Measurements from ENCODE around the gene SH3BGRL2. TPM values are rescaled to one million over a fixed set of nuclear protein-coding genes. Genes with fewer than 3 reads are reported as not detected.

The SH3BGRL2 gene
- under 1 TPM; 0.14 to 0.92 (median 0.51) TPM for total RNA-seq

DNA sequence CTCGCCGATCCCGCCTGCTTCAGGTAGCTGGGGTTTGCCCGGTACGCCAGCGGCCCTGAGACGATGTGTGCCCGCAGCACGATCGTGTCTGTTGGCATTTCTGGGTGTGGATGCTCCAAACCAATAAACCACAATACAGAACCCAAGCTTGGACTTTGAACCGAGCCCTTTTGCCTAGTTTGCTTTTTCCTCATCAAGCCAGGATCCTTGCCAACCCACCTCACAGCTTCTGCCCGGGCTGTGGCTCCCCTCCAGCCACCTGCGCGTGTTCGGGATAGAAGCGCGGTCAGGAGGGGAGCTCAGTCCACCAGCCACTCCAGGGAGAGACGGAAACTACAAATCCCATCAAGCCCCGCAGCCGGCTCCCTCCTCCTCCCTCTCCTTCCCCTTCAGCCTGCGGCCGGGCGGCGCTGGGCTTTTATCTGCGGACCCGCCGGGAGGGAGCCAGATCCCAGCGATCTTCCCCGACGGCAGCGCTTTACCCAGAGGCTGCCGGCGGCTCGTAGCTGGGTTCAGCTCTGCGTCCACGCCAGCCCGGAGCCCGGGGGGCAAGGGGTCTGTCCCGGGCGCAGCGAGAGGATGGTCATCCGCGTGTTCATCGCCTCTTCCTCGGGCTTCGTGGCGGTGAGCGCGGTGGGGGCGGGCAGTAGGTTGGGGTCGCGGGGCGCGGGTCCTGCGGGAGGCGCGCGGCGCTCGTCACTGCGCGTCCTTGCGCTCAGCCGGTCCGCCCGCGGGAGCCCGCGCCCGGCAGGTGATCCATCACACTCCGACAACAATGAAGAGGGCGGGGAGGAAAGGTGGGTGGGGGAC is at the start of gene SH3BGRL2:
Gene SH3BGRL2, plus strand, starts transcription at position 447 of the 810 bp plus-strand sequence. Its CDS starts 133 bp downstream, at position 580.
- ATAC-seq (peak; percentile 74 to 84), DNase-seq (peak; percentile 13)
- no peaks in the 10 kb centered on the region for H3K9me3 Mint-ChIP-seq
- peaks cover 8% of the 10 kb centered on the region for H3K4me1 Mint-ChIP-seq (ENCODE audit: low read depth)
- peak within 1 kb of the TSS; percentile 78 for H3K4me3 Mint-ChIP-seq
- no peaks in the 10 kb centered on the region for H3K36me3 Mint-ChIP-seq (ENCODE audit: insufficient read depth)
- H3K27me3 Mint-ChIP-seq (ENCODE audit: low read depth), result peaks cover 45% of the 10 kb centered on the region

DNA sequence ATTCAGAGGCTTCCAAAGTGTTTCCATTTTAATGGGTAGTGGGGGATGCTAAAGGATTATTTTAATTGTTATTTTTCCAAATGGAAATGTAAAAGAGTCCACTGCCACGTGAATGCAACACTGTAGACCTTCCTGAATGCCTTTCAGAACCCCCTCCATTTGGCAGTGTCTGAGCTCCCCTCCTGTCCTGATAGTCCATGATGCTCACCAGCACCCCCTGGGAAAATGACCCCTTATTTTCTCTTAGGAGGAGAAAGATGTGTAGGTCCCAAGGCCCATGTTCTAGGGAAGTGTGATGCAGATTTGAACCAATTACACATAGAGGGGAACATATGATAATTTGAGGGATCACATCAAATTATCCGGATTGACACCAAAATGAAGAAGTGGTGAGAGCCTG is 46.8 kb upstream of the SH3BGRL2 start:
- H3K9me3 Mint-ChIP-seq, result peaks cover 8% of the 10 kb centered on the region
- no peaks in the 10 kb centered on the region for H3K4me1 Mint-ChIP-seq (ENCODE audit: low read depth)
- no peak overlapping the region for H3K4me3 Mint-ChIP-seq
- H3K36me3 Mint-ChIP-seq (ENCODE audit: insufficient read depth), result no peaks in the 10 kb centered on the region
- DNase-seq (no peak), ATAC-seq (no peak)
- H3K27me3 Mint-ChIP-seq (ENCODE audit: low read depth), result no peaks in the 10 kb centered on the region

DNA sequence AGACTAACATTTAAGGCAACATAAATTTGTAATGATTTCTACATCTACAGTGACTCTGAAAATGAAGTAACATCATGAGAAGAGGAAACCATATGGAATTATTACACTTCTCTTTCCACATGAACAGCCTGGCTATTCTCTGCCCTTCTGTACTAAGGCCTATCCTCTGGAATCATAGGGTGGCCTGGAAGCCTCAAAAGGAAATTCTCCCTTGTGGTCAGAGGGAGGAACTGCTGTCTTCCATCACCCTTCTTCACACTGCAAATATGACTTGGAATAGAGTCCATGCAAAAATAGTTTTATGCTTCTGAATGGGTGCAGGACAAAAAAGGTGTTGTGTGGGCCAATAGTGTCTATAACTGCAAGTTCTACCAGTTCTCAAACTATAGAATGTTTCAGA is 44.6 kb upstream of the SH3BGRL2 start:
- no peaks in the 10 kb centered on the region for H3K36me3 Mint-ChIP-seq (ENCODE audit: insufficient read depth)
- H3K27me3 Mint-ChIP-seq (ENCODE audit: low read depth), result peaks cover 3% of the 10 kb centered on the region
- H3K4me3 Mint-ChIP-seq, result no peak overlapping the region
- H3K9me3 Mint-ChIP-seq, result no peaks in the 10 kb centered on the region
- no peaks in the 10 kb centered on the region for H3K4me1 Mint-ChIP-seq (ENCODE audit: low read depth)
- ATAC-seq, result no peak
- no peak for DNase-seq

DNA sequence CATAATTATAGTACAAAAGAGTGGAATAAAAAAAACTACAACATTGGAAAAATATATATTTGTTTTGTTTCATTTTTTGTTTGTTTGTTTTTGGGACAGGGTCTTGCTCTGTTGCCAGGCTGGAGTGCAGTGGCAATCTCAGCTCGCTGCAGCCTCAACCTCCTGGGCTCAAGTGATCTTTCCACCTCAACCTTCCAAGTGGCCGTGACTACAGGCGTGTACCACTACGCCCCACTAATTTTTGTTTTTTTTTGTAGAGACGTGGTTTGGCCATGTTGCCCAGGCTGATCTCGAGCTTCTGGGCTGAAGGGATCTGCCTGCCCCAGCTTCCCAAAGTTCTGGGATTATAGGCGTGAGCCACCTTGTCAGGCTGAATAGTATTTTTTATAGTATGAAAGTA is 41.4 kb upstream of the SH3BGRL2 start:
- no peaks in the 10 kb centered on the region for H3K9me3 Mint-ChIP-seq
- ATAC-seq, result no peak
- no peaks in the 10 kb centered on the region for H3K36me3 Mint-ChIP-seq (ENCODE audit: insufficient read depth)
- no peak for DNase-seq
- no peaks in the 10 kb centered on the region for H3K4me1 Mint-ChIP-seq (ENCODE audit: low read depth)
- peaks cover 3% of the 10 kb centered on the region for H3K27me3 Mint-ChIP-seq (ENCODE audit: low read depth)
- no peak overlapping the region for H3K4me3 Mint-ChIP-seq

DNA sequence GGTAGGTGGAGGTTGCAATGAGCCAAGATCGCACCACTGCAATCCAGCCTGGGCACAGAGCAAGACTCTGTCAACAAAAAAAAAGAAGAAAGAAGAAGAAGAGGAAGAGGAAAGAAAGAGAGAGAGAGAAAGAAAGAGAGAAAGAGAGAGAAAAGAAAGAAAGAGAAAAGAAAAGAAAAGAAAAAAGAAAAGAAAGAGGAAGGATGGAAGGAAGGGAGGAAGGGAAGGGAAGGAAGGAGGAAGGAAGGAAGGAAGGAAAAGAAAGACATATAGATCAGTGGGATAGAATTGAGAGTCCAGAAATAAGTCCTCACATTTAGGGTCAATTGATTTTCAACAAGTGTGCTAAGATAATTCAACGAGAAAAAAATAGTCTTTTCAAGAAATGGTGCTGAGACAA is 34.0 kb upstream of the SH3BGRL2 start:
- H3K4me1 Mint-ChIP-seq (ENCODE audit: low read depth), result no peaks in the 10 kb centered on the region
- H3K9me3 Mint-ChIP-seq, result no peaks in the 10 kb centered on the region
- H3K36me3 Mint-ChIP-seq (ENCODE audit: insufficient read depth), result no peaks in the 10 kb centered on the region
- no peaks in the 10 kb centered on the region for H3K27me3 Mint-ChIP-seq (ENCODE audit: low read depth)
- ATAC-seq (no peak), DNase-seq (no peak)
- H3K4me3 Mint-ChIP-seq, result no peak overlapping the region

DNA sequence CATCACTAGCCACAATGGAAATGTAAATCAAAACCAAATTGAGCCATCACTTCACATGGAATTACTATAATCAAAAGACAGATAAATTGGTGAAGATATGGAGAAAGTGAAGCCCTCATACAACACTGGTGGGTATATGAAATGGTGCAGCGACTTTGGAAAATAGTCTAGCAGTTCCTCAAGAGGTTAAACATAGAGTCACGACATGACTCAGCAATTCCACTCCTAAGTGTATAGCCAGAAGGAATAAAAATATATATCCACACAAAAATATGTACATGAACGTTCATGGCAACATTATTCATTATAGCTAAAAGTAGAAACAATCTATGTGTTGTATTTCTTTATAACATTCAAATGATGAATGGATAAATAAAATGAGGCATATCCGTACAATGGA is 33.1 kb upstream of the SH3BGRL2 start:
- Mint-ChIP-seq H3K27me3 (ENCODE audit: low read depth) (no peaks in the 10 kb centered on the region), H3K36me3 (ENCODE audit: insufficient read depth) (no peaks in the 10 kb centered on the region), H3K4me1 (ENCODE audit: low read depth) (no peaks in the 10 kb centered on the region), H3K4me3 (no peak overlapping the region), H3K9me3 (no peaks in the 10 kb centered on the region)
- ATAC-seq, result no peak
- DNase-seq, result no peak

DNA sequence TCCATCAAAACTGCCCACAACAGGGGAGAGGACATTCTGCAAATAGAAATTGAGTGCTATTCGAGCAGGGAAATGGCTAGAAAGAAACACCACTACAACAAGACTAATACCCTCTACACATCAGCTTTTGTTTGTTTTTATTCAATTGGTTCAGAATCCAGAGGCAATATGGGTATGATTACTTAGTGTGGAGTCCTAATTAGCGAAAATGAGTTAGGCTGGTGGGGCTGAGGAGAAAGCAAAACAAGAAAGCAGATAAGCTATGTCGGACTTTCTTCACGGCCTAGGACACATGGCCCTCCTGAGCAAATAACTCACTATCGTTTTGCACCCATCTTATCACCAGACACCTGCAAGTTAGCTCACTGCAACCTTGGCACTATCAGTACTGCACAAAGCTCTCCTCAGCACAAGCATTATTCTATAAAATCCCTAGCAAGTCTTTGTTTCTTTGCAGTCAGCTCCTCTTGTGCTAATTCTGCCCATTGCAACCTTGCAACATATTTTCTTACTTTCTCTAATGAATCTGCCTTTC is 31.3 kb upstream of the SH3BGRL2 start:
- Mint-ChIP-seq H3K4me3 (no peak overlapping the region), H3K27me3 (ENCODE audit: low read depth) (no peaks in the 10 kb centered on the region), H3K36me3 (ENCODE audit: insufficient read depth) (no peaks in the 10 kb centered on the region), H3K4me1 (ENCODE audit: low read depth) (no peaks in the 10 kb centered on the region), H3K9me3 (no peaks in the 10 kb centered on the region)
- no peak for DNase-seq
- ATAC-seq, result no peak

DNA sequence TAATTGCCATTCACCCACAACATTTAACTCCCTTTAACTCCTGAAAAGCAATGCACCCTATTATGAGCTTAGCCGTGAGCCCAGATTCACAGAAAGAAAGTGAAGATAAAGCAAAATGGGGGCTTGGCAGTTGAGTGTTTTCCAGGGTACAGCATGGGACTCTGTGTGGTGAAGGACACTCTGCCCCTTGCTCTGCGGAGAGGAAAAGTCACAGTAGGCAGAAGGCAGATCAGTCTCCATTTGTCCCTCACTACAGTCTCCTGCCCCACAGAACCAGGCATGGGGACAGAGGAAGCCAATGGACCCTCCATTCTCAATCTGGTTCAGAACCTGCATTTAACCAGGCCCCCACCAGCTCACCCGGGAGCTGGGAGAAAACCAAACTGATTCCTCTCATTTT is 30.8 kb upstream of the SH3BGRL2 start:
- no peaks in the 10 kb centered on the region for H3K27me3 Mint-ChIP-seq (ENCODE audit: low read depth)
- no peaks in the 10 kb centered on the region for H3K36me3 Mint-ChIP-seq (ENCODE audit: insufficient read depth)
- ATAC-seq, result no peak
- no peaks in the 10 kb centered on the region for H3K9me3 Mint-ChIP-seq
- no peak overlapping the region for H3K4me3 Mint-ChIP-seq
- H3K4me1 Mint-ChIP-seq (ENCODE audit: low read depth), result no peaks in the 10 kb centered on the region
- DNase-seq, result no peak

DNA sequence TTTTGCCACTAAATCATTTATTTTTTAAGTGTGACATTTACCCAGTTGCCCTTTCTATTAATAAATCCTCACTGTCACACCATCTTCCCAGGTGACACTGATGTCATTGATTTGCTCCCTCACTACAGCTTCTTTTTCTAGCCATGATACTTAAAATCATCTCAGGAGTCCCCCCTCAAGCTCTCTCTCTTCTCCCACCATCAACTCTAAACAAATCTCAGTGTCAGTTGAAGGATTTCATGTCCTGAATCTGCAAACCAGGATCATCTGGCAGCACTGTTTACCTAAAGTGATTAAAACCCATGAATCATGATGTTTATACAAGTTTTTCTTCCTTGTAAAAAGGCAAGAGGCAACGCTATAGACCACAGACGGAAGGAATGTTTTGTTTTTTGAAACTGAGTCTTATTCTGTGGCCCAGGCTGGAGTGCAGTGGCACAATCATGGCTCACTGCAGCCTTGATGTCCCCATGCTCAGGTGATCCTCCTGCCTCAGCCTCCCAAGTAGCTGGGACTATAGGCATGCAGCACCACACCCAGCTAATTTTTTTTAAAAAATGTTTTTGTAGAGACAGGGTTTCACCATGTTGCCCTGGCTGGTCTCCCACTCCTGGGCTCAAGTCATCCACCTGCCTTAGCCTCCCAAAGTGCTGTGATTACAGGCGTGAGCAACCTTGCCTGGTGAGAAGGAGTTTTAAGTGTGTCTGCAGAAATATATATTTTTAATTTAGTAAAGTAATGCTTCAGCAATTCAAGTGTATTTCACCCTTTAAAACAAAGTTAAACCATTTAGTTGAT is 30.1 kb upstream of the SH3BGRL2 start:
- no peaks in the 10 kb centered on the region for H3K9me3 Mint-ChIP-seq
- DNase-seq, result no peak
- no peaks in the 10 kb centered on the region for H3K4me1 Mint-ChIP-seq (ENCODE audit: low read depth)
- H3K4me3 Mint-ChIP-seq, result no peak overlapping the region
- H3K27me3 Mint-ChIP-seq (ENCODE audit: low read depth), result no peaks in the 10 kb centered on the region
- no peak for ATAC-seq
- no peaks in the 10 kb centered on the region for H3K36me3 Mint-ChIP-seq (ENCODE audit: insufficient read depth)

DNA sequence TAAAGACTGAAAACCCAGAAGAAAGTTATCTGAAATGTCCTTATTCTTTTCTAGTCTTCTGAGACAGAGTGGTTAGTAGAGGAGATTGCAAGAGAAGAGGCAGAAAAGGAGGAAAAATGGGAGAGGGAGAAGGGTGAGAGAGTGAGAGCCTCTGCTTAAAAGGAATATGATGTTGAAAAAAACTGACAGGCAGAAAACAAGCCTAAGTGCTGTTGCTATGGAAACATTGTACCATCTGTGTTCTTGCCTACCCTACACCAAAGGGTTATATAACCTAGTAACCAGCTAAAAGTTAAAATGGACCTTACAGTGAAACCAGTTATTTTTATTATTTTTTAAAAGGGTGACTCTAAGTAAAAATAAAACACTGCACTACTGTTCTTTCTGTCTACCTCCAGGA is 28.3 kb upstream of the SH3BGRL2 start:
- H3K9me3 Mint-ChIP-seq, result no peaks in the 10 kb centered on the region

DNA sequence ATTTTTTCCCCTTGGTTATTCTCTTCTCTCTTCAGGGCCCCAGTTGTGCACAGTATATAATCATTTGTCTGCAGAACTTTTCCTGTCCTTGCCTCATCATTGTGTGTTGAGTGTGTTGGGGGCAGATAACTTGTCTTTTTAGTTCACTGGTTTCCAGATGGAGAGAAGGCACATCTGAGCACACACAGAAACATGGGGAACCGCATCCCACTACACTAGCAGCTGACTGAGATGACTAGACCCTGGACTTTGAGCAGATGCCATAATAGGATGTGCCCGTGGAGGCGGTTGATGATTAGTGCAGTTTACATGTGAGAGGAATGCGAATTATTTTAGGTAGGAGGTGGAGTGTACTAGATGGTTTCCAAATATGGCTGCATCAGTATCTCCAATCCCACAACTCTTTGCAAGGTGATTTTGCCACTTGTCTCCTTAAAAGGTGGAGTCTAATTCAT is 26.5 kb upstream of the SH3BGRL2 start:
- DNase-seq, result no peak
- H3K4me1 Mint-ChIP-seq (ENCODE audit: low read depth), result no peaks in the 10 kb centered on the region
- H3K9me3 Mint-ChIP-seq, result no peaks in the 10 kb centered on the region
- no peaks in the 10 kb centered on the region for H3K27me3 Mint-ChIP-seq (ENCODE audit: low read depth)
- H3K36me3 Mint-ChIP-seq (ENCODE audit: insufficient read depth), result no peaks in the 10 kb centered on the region
- no peak for ATAC-seq
- no peak overlapping the region for H3K4me3 Mint-ChIP-seq

More for the DNA sequence above, 28.3 kb upstream of the SH3BGRL2 start:
- no peak for ATAC-seq
- Mint-ChIP-seq H3K36me3 (ENCODE audit: insufficient read depth) (no peaks in the 10 kb centered on the region), H3K4me3 (no peak overlapping the region), H3K27me3 (ENCODE audit: low read depth) (no peaks in the 10 kb centered on the region), H3K4me1 (ENCODE audit: low read depth) (no peaks in the 10 kb centered on the region)
- no peak for DNase-seq

DNA sequence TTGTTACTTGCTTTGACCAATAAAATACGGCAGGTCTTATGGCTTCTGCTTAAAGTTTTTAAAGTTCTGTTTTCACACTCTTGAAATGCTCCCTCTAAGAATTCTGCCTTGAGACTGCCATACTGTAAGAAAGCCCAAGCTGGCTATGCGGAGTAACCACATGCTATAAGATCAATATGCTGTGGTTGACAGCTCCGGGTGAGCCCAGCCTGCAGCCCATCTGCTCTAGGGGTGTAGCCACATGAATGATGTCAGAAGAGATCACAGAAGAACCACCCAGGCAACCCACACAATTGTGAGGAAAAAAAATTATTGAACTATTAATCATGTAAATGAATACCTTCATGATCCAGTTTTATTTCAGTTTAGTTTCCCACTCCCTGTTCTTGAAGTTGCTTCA is 26.1 kb upstream of the SH3BGRL2 start:
- no peaks in the 10 kb centered on the region for H3K36me3 Mint-ChIP-seq (ENCODE audit: insufficient read depth)
- no peaks in the 10 kb centered on the region for H3K9me3 Mint-ChIP-seq
- no peak for ATAC-seq
- H3K27me3 Mint-ChIP-seq (ENCODE audit: low read depth), result no peaks in the 10 kb centered on the region
- H3K4me3 Mint-ChIP-seq, result no peak overlapping the region
- DNase-seq, result no peak
- no peaks in the 10 kb centered on the region for H3K4me1 Mint-ChIP-seq (ENCODE audit: low read depth)

DNA sequence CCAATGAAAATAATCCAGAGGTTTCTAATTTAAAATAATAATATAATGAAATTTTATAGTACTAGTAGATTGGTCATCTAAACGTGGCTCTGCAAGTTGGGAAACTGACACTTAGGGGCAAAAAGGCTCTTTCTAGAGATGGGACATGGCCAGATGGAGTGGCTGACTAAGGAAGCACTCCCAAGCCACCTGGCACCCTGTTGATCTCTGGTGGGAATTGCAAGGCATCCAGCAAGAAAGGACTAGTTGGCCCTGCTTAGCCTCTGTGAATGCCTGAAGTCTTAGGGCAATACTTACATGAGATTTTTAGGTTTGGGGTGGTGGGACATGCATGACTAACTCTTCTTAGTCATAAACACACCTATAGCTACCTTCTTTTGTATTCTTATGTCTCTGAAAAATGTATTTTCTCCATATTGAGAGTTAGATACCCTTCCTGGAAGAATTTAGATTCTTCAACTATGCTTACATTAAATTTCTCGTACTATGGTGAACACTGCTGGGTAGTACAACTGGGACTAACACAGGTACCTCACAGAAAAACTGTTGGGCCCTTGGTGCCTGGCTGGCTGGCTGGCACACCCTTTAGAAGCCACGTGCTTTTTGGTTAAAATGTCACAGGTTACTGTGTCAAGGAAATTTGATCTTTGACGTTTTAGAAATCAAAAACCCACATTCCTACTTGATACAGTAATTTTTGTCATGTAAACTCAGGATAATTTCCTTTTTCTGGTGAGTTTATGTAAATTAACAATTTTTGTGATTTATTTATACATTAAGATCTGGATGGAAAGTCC is 25.0 kb upstream of the SH3BGRL2 start:
- no peaks in the 10 kb centered on the region for H3K27me3 Mint-ChIP-seq (ENCODE audit: low read depth)
- no peaks in the 10 kb centered on the region for H3K36me3 Mint-ChIP-seq (ENCODE audit: insufficient read depth)
- no peaks in the 10 kb centered on the region for H3K4me1 Mint-ChIP-seq (ENCODE audit: low read depth)
- ATAC-seq, result no peak
- no peaks in the 10 kb centered on the region for H3K9me3 Mint-ChIP-seq
- no peak overlapping the region for H3K4me3 Mint-ChIP-seq
- DNase-seq, result no peak

DNA sequence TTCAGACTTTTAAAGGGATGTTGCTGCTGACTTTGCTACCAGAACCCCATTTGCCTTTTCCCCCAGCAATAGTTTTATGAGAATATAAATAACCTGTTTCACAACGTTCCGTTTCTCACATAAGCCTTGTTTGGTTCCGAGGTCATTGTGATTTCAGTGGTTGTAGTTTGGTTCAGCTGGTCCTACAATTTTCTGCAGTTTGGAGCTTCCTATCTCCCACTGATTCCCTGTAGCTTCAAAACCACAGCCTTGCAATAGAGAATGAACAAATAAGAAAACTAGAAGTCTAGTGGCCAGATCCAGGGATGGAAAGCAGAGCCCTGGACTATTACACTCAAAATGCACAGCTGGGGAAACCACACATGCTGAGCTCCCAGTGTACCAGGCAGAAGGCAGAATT is 24.1 kb upstream of the SH3BGRL2 start:
- Mint-ChIP-seq H3K9me3 (no peaks in the 10 kb centered on the region), H3K36me3 (ENCODE audit: insufficient read depth) (no peaks in the 10 kb centered on the region), H3K4me1 (ENCODE audit: low read depth) (no peaks in the 10 kb centered on the region), H3K4me3 (no peak overlapping the region), H3K27me3 (ENCODE audit: low read depth) (no peaks in the 10 kb centered on the region)
- DNase-seq (no peak), ATAC-seq (no peak)

All from activated T-cell treated with anti-CD3 and anti-CD28 coated beads, Interleukin-2, amount 50 U/mL, for 4 hours (primary cell).